CD4-positive, alpha-beta T cell treated with Interleukin-4 for 1 hour (primary cell): ENCODE results near the gene GRB10.

Experiments
- DNase-seq, 2 donors: peaks; one replicate each; pipeline ENCODE4 v3.0.0-alpha.2; 2020 to 2022

GRB10 gene

DNA sequence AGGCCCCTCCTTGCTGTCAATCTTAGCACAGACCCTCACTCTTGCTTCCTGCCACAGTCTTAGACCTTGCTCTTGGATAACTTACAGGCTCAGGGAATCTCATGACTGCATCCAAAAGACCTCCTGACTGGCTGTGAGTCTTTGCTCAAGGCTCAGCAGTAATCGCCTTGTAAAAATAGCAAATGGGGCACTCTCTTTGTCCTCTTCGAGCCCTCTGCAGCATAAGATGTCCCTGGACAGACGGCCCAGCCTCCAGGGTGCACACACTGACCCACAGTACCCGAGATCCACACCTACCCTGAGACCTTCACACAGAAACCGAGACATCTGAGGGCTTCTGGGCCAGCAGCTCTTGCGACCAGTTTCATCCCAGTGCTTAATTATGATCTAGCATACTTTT is 151.6 kb downstream of the GRB10 start:
- DNase-seq = no peak

GRCh38 chr7:50629238-50629901 is 153.3 kb downstream of the GRB10 start:
- DNase-seq = no peak

- DNase-seq = no peak
These were observed 154.1 kb downstream of the GRB10 start for GRCh38 chr7:50628434-50629084.

- DNase-seq = no peak
These were observed 154.8 kb downstream of the GRB10 start for GRCh38 chr7:50627824-50628361.

DNA sequence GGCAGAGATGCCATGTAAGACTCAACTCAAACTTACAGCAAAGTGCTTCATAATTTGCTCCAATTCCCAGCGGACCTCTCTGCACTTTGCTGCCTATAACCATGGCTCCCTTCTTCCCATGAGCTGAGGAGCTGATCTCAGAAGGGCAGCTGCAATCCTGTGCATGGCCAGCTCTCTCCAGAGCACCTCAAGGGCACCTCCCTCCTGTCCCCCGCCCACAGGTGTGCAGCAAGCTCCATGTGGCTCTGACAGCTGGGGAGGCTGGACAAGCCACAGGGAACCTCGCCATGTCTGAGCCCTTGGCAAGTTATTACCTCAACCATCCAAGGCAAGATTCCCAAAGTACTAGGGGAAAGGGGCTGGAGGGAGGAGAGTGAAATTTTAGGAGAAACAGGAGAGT is 156.4 kb downstream of the GRB10 start:
- no peak for DNase-seq

GRCh38 chr7:50625360-50625759 is 157.3 kb downstream of the GRB10 start:
- no peak for DNase-seq

GRCh38 chr7:50622821-50623220 is 159.9 kb downstream of the GRB10 start:
- DNase-seq = no peak

- no peak for DNase-seq
These were observed 160.7 kb downstream of the GRB10 start for GRCh38 chr7:50621973-50622490.

DNA sequence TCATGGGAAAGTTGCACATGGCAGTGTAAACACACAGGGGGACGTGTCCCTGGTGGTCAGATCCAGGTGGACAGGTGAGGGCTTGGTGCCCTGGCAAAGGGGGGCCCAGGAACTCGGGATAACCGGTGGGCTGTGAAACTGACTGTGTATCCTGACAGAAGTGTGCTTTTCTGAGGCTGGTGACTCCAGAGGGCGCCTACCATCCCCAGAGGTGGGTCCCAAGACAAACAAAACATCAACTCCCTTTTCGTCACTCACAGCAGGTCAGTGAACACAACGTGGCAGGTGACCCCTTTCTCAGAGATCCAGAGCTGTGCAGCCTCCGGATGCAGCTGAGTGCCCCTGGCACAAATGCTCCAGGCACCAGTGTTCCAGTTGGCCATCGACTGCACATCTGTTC is 161.5 kb downstream of the GRB10 start:
- no peak for DNase-seq

- DNase-seq = no peak
These were observed 162.3 kb downstream of the GRB10 start for GRCh38 chr7:50620433-50620832.

GRCh38 chr7:50619684-50620083 is 163.0 kb downstream of the GRB10 start:
- no peak for DNase-seq

GRCh38 chr7:50618281-50618680 is 164.4 kb downstream of the GRB10 start:
- DNase-seq = no peak

GRCh38 chr7:50615519-50616080 is 167.1 kb downstream of the GRB10 start:
- DNase-seq = no peak

GRCh38 chr7:50614721-50615518 is 167.8 kb downstream of the GRB10 start:
- peak in 1 of 2 donors; percentile 37 for DNase-seq

DNA sequence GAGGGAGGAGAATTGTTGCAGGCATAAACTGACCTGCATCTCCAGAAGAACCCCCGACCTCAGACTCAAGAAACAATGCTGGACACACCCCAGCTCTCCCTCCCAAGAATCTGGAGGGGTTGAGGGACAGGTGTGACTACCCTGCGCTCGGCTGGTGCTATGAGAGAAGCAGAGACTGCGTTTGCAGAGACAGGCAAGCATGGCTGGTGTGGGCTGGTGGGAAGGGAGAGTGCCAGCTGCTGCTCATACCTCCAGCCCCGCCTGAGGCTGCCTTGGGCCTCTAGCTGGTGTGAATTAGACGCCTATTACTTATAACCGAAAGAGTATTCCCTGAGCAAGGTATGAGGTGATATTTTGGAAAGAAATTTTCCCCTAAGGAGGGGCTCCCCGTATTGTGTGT is 169.2 kb downstream of the GRB10 start:
- no peak for DNase-seq

DNA sequence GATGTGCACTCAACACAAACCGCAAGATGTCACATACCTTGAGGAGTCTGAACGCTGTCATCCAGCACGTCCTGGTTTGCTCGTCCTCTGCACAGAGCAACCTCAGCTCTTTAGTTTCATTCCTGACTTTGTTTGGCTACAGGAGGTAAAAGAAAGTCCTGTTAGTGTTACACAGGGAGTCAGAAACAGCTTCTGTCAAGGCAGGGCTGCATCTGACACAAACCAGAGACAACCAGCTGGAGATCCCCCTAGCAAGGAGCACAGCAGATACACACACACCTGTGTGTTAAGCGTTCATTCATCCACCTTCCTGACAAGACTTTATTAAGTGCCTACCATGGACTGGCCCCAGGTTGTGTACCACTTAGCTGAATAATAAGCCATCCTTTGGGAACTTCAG is 170.0 kb downstream of the GRB10 start:
- DNase-seq = no peak

- DNase-seq = peak; percentile 51 to 70
These were observed 172.0 kb downstream of the GRB10 start for GRCh38 chr7:50610521-50611277.

- peak in 1 of 2 donors; percentile 67 for DNase-seq
These were observed 174.3 kb downstream of the GRB10 start for GRCh38 chr7:50608196-50608906.

DNA sequence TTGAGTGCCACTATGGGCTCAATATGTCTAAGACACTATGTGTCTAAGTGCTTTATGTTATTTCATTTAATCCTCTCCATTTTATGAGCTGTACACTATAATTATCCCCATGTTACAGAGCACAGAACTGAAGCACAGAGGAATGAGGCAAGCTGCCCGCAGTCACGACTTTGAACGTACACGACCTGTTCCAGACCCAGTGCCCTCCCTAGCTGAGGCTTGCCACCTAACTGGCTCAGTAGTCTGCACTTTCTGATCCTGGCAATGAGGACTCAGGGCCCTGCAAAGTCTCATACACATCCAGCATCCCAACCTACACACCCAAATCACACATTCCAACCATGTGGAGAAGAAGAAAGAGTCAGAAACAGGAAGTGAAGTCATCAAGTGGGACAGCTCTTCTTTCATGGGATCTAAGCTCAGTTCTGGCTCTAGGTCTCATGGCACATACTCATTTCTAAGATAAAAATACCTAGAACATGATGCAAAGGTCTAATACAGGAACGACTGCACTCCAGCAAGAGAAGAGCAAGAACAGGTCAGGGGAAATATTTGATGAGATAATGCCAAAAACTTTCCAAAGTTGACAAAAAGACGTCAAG is 175.1 kb downstream of the GRB10 start:
- DNase-seq = no peak

GRCh38 chr7:50605059-50605458 is 177.6 kb downstream of the GRB10 start:
- no peak for DNase-seq

- no peak for DNase-seq
These were observed 179.4 kb downstream of the GRB10 start for GRCh38 chr7:50603287-50603686.
